Lower lobe of right lung (tissue), 2 donors: ENCODE measurements around the gene DOCK3. TPM values are rescaled to one million over a fixed set of nuclear protein-coding genes. Genes with fewer than 3 reads are reported as not detected.

Experiments
- ATAC-seq, 2 donors: fragments of 200-7000 bp; cut with Tn5 transposase; one replicate each; pipeline ENCODE4 v1.9.1; 2020 to 2022; ENCODE audit warnings: mild to moderate bottlenecking in 2 of 2, moderate library complexity in 2 of 2
- DNase-seq: peaks from one replicate; pipeline ENCODE4 v3.0.0-alpha.2; 2020
- H3K27ac ChIP-seq: fragments of 200-600 bp; one replicate; pipeline ENCODE4 v1.8.0; 2022
- H3K27me3 ChIP-seq: fragments of 200-600 bp; one replicate; pipeline ENCODE4 v1.8.0; 2022; ENCODE audit warnings: low read depth
- H3K36me3 ChIP-seq: fragments of 200-600 bp; one replicate; pipeline ENCODE4 v1.8.0; 2022; ENCODE audit warnings: mild to moderate bottlenecking
- H3K4me1 ChIP-seq: fragments of 200-600 bp; one replicate; pipeline ENCODE4 v1.8.0; 2022
- H3K4me3 ChIP-seq: fragments of 200-600 bp; one replicate; pipeline ENCODE4 v1.8.0; 2022; ENCODE audit warnings: mild to moderate bottlenecking
- H3K9me3 ChIP-seq: fragments of 200-600 bp; one replicate; pipeline ENCODE4 v1.8.0; 2022
- CTCF ChIP-seq: fragments of 200-600 bp; IDR thresholded peaks from one replicate; pipeline ENCODE4 v1.8.0; 2022; ENCODE audit warnings: antibody characterized with exemption, mild to moderate bottlenecking
- intact Hi-C: fragments of 100-400 bp; cut with DNase I; formaldehyde crosslinking; loops from one replicate; pipeline ENCODE4 v1.11.0; 2022
- total RNA-seq: library from RNA; stranded (reverse); fragmentation: NEBNext Ultra II Directional; extraction: Animal tissue kit (Norgen Biotek cat#: 25700); gene quantifications from one replicate; pipeline ENCODE4 v1.2.1, GENCODE V29; 2021
- donor health status: DM: no; HTN: yes; CAD: no; lungs with severe emphysema.

The DOCK3 gene
- total RNA-seq, 1 donor from 2014 or later, result 1.5 TPM

- TF ChIP-seq CTCF, result no peak
- no peak for DNase-seq
- Histone ChIP-seq H3K27ac (no peak overlapping the region), H3K36me3 (no peaks in the 10 kb centered on the region), H3K4me3 (no peak overlapping the region), H3K9me3 (no peaks in the 10 kb centered on the region), H3K27me3 (no peaks in the 10 kb centered on the region), H3K4me1 (peaks cover 6% of the 10 kb centered on the region)
- intact Hi-C loops, result no loop called here
- no peak for ATAC-seq
These were observed 704.0 kb downstream of the DOCK3 start for GRCh38 chr3:51378726-51379125.

- Histone ChIP-seq H3K36me3 (no peaks in the 10 kb centered on the region), H3K27ac (no peak overlapping the region), H3K27me3 (no peaks in the 10 kb centered on the region), H3K4me3 (no peak overlapping the region), H3K9me3 (no peaks in the 10 kb centered on the region), H3K4me1 (peaks cover 10% of the 10 kb centered on the region)
- TF ChIP-seq CTCF, result no peak
- ATAC-seq (no peak), DNase-seq (no peak)
- intact Hi-C loops, result no loop called here
These were observed 704.6 kb downstream of the DOCK3 start for GRCh38 chr3:51379301-51379700.

- Histone ChIP-seq H3K36me3 (no peaks in the 10 kb centered on the region), H3K4me3 (no peak overlapping the region), H3K27ac (no peak overlapping the region), H3K4me1 (peaks cover 10% of the 10 kb centered on the region), H3K9me3 (no peaks in the 10 kb centered on the region), H3K27me3 (no peaks in the 10 kb centered on the region)
- no peak for TF ChIP-seq CTCF
- no peak for DNase-seq
- intact Hi-C loops, result no loop called here
- ATAC-seq, result no peak
These were observed 705.2 kb downstream of the DOCK3 start for GRCh38 chr3:51379746-51380455.

- intact Hi-C loops, result no loop called here
- Histone ChIP-seq H3K4me3 (no peak overlapping the region), H3K4me1 (peaks cover 13% of the 10 kb centered on the region), H3K27ac (no peak overlapping the region), H3K9me3 (no peaks in the 10 kb centered on the region), H3K36me3 (no peaks in the 10 kb centered on the region), H3K27me3 (no peaks in the 10 kb centered on the region)
- ATAC-seq (no peak), DNase-seq (no peak)
- TF ChIP-seq CTCF, result no peak
These were observed 706.0 kb downstream of the DOCK3 start for GRCh38 chr3:51380601-51381332.

GRCh38 chr3:51381333-51381705 is 706.6 kb downstream of the DOCK3 start:
- H3K4me1 ChIP-seq, result peaks cover 19% of the 10 kb centered on the region
- no peaks in the 10 kb centered on the region for H3K27me3 ChIP-seq
- no peak for TF ChIP-seq CTCF
- no peaks in the 10 kb centered on the region for H3K9me3 ChIP-seq
- peaks cover 3% of the 10 kb centered on the region for H3K36me3 ChIP-seq
- H3K4me3 ChIP-seq, result no peak overlapping the region
- no peak for ATAC-seq
- no peak overlapping the region for H3K27ac ChIP-seq
- DNase-seq, result no peak
- intact Hi-C loops, result no loop called here
